HG02884 (cell line): ENCODE results near the gene SLIT1.

Experiments
- ATAC-seq: cut with Tn5 transposase; IDR thresholded peaks from one replicate; pipeline ENCODE4 v1.9.1; 2021; ENCODE audit warnings: mild to moderate bottlenecking, moderate library complexity; ENCODE audit not compliant: unreplicated experiment

SLIT1 gene

DNA sequence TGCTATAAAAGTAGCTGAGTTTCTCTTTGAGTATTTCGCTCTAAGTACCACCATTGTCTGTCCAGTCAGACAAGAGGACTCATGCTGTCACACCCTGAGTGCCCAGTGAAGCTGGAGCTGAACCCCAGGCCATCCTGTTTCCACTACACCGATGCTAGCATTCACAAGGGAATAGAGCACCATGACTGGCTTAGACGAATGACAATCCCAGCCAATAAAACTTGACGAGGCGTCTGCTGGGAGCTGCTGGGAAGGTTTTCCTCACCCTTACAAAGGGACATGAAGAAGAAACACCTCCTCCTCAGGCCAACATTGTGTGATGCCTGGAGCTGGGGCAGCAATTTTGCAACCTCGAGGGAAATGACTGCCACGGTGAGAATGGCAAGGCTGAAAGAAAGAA lies 17.5 kb upstream of the SLIT1 start:
- ATAC-seq = no peak

DNA sequence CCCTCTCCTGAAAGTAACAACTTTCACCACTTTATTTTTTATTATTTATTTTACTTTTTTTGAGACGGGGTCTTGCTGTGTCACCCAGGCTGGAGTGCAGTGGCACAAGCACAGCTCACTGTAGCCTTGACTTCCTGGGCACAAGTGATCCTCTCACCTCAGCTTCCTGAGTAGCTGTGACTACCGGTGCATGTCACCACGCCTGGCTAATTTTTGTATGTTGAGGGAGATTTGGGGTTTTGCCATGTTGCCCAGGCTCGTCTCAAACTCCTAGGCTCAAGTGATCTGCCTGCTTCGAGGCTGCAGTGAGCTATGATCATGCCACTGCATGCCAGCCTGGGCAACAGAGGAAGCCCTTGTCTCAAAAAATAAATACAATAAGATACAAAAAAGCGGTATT lies 14.9 kb upstream of the SLIT1 start:
- no peak for ATAC-seq

DNA sequence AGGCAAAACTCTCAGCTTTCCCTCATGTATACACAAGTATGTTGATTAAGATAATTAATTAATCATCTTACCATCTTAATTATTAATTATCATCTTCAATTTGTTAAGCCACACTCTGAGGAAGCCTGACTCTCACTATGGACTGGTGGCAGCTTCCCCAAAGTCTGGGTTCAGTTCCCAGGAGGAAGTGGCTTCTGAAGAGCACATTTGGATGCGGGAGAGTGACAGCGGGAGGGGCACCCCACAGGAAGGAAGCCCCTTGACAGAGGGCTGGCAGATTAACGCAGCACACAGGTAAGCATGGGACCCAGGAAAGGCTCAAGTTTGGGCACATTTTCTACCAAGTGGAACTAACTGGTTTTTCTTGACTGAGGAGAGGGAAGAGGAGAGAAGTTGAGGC lies 13.4 kb upstream of the SLIT1 start:
- no peak for ATAC-seq

DNA sequence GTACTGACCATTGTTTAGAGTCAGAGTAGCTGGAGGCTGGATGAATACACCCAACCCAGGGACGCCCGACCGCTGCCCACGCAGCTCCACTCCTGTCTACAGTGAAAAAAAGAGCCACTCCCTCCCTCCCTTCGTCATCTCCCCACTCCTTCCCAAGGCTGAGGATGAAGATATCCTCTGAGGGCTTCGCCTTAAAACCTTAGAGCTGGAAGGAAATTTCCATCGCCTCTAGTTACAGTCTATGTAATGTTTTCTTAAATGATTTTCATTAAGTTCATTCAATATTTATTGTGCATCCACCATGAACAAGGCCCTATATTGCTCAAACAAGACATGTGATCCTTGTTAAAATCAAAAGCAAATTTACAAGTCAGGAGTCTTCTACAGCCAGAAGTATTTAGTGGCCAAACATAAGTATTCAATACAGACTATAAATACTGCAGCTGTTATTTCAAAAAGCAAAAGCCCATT lies 11.3 kb upstream of the SLIT1 start:
- no peak for ATAC-seq

DNA sequence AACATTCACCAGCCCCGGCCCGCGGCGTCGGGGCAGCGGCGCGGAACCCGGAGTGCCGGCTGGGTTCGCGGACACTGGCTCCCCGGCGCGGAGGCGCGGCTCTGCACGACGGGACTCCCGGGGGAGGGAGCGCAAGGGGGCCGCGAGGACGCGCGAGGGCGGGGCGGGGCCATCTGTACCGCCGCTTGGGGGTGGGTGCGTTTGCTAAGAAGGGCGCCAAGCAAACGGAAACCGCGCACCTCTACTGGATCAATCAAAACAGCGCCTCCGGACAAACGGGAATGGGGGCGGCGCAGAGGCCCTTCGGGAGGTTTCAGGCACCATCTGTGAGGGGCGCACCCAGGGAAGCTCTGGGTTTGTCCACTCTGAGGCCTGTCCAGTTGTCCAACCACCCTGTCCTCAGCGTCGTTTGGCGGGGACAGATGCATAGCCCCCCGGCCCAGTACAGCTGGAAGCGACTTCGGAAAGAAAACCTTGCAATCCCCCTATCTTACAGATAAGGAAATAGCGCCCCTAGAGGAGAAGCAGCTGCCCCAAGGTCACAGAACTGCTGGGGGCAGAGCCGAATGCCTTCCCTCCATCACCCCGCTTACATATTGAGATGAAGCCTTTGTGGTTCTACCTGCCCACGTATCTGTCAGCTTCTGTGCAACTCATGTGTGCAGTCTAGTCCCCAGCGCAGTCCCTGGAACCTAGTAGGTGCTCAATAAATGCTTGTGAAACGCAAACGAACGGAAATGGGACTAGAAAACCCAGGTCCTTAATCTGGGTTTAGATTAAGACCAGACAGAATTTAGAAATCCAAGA lies 10.7 kb upstream of the SLIT1 start:
- no peak for ATAC-seq

DNA sequence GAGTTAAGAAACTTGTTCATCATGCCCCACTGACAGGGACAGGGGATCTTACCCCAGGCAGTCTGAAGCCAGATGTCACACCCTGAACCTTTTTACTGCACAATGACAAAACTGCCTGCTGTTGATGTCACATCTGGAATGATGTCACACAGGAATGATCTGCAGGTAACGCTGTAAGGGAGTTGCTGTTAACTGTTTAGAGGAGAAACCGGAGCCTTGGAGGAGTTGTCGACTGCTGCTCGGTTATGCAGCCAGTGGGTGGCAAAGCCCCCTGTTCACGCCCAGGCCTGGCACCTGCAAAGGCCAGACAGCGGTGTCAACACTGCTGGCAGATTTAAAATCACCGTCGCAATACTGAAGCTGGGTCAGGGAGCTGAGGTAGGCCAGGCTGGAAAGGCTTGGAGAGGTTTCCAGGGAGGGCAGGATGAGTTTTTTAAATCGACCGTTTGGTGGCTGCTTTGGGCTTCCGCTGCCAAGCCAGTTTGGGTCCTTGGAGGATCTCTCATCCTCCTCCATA lies 10.0 kb upstream of the SLIT1 start:
- no peak for ATAC-seq

DNA sequence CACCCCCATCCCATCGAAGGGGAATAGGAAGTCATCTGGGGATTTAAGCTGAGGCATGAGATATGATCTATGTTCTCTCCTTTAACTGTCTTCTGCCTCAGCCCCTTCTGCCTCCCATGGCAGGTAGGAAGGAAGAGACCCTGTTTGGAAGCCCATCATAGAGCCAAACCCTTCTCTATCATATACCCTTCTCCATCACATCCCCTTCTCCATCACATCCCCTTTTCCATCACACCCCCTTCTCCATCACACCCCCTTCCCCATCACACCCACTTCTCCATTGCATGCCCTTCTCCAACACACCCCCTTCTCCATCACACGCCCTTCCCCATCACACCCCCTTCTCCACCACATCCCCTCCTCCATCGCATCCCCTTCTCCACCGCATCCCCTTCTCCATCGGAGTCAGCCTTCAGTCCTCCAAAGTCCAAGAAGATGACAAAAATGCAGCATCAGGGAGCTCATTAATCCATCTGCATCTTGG lies 7.2 kb upstream of the SLIT1 start:
- ATAC-seq = no peak

DNA sequence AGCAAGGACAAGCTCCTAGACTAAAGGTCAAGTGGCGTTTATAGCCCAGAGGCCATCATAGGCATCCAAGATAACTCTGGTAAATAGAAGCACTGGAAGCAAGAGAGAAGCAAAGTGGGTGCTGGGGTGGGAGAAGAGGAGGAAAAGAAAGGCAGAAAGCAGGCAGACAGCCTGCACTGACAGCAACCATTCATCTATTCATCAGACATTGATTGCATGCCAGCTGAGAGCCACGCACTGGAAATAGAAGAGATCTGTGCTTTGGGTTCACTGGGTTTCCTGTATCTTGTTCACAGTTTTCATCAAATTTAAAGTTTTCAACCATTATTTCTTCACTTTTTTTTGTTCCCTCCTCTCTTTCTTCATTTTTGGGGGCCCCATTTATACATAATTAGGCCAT lies 4.7 kb upstream of the SLIT1 start:
- no peak for ATAC-seq

DNA sequence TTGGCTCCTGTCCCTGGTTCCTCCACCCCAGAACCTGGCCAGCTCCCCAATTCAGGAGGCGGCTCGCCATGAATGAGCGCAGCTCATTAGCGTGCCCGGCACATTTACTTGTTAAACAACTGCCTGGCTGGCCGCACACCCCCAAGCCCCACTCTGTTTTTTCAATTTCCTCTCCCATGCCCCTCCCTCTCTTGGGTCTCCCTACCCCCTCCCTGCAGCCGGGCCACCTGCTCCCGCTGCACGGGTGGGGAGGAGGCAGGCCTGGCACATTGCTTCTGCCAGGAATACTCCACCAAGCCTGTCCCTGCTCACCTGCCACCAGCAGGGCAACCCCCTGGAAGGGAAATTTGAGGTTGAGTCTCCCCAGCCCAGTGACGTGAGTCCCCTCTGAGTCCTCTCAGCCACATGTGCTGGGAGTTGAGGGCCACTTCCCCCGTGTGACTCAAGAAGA lies 2.5 kb upstream of the SLIT1 start:
- ATAC-seq = no peak

DNA sequence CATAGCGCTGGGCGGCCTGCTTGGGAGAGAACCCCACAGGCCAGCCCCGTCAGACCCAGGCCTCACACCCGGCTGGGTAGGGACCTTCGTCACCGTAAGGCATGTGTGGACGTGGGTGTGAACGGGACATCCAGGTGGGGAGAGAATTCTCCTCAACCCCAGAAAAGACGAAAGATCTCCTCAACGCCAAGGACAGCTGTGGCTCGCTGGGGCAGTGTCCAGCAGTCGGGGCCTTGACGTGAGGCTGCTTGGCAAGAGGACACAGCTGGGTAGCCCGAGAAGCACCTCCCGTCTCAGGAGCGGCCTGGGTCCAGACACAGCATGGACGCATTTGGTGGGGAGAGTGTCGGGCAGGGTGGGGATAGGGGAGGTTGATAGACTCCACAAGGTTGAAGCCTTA lies 1.2 kb upstream of the SLIT1 start:
- no peak for ATAC-seq

DNA sequence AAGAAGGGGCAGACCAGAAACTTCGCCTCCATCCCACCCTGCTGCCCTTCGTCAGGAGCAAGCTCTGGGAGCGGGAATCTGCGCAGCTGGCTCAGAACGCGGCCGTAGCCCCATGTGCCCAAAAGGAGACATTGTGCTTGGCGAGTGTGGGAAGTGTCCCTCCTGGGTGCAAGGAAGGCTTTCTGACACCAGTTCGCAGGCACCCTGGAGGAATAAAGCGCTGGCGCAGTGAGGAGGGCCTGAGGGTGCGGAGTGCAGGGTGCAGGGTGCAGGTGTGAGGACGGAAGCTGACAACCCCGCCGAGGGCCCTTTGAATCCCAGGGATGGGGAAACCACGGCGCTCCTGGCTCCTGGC lies 811 bp downstream of the SLIT1 start:
- ATAC-seq = no peak

DNA sequence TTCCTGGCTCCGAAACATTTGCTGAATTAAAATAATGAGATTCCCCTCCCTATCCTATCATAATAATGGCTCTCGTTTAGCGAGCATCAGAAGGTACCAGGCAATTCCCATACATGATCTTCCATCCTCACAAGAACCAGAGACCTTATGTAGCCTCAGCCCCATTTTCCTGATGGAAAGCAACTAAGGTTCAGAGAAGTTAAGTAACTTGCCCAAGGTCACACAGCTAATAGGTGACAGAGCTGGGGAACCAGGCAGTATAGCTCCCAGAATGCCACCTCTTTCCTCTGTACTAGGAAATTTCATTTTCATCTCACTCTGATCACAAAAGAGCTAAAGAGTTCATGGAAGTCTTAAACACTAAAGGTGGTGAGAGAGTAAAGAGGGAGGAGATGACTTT lies 2.4 kb downstream of the SLIT1 start:
- ATAC-seq = no peak

DNA sequence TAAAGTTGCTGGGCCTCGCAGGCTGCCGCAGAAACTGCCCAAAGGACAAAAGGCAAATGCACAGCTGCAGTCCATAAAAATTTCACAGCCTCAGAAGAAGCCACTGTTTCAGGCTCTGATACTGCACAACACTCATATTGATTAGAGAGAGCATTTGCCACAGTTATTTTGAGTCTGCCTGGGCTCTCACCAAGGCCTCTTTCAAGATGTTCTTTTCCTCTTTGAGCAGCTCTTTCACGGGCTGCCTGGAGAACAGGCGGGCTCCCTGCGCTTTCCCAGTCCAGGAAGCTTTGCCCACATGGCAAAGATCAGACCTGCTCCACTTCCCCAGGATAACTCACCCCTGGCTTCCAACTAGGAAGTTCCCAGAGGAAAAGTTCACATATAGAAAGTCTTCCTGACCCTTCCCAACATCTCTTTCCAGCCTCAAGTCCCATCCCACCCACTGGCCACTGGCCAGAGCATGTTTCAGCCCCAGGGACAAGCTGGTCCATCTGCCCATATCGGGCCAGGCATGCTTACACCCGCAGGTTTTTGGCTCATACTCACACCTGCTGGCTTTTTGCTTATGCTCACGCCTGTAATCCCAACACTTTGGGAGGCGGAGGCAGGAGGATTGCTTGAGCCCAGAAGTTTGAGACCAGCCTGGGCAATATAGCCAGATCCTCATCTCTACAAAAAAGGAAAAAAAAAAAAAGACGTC lies 3.3 kb downstream of the SLIT1 start:
- ATAC-seq = no peak

DNA sequence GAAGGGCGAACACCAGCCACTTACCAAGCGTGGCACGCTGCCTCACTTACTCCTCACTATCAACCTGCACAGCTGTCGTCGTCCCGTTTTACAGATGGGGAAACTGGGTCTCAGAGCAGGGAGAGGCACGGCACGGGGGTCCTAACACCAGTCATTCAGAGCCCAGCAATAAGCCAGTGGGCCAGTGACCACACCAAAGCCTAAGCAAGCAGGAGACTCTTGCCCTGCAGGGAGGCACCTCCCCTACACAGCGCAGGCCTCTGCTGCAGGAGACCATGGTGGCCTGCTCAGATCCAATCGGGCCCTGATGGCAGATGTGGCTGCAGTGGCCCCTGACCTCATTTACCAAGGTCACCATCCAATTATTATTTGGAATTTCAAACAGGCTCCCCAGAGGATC lies 4.8 kb downstream of the SLIT1 start:
- no peak for ATAC-seq

DNA sequence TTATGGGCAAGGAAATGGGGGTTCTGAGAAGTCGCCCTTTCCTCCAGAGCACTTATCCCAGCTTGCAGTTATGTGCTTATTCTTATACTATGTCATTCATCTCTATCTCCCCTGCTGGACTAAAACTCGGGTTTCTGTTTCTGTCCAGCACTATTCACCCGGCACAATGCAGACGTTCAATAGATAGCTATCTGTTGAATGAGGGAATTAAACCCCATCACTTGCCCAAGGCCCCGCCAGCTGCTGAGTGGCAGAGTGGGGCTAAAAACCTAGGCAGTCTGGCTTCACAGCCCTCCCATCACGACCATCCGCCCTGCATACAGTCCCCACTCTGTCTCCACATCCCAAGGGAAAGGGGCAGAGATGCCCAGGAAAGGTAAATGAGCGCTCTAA lies 5.4 kb downstream of the SLIT1 start:
- no peak for ATAC-seq

DNA sequence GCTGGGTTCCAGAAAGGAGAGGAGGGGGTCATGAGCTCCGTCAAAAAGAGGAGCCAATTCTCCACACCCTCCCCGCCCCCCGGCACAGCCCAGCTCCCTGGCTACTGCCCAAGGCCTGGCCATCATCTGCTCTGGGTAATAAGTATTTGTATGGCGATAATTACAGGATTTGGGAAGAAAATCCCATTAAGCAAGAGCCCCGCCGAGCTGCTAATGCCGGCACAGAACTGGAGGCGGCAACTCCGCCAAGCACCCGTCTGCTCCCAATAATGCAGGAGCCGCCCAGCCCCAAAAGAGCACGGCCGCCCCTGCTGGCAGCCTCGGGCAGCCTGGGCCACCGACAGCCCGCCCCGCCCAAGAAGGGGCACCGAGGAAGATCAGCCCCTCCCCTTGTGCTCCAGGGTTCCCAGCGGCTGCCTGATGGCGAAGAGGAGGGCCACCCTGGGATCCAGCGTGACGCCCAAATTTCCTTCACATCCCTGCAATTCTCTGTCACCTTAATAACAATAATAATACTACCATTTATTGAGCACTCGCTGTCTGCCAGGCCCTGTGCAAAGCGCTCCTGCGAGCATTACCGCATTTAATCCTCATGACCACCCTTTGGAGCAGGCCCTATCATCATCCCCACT lies 5.9 kb downstream of the SLIT1 start:
- ATAC-seq = no peak

DNA sequence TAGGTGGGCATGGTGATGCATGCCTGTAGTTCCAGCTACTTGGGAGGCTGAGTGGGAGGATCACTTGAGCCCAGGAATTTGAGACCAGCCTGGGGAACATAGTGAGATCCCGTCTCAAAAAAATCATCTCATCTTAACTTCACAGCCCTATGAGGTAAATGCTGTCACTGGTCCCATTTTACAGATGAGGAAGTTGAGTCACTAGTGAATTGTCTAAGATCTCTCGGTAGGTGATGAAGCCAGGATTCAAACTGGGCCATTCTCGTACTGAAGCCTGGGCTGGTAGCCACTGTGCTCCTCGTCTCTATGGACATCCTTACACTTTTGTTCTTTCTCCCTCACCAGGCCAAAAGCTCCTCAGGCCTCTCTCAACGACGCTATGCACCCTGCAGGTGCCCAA lies 6.4 kb downstream of the SLIT1 start:
- ATAC-seq = no peak

DNA sequence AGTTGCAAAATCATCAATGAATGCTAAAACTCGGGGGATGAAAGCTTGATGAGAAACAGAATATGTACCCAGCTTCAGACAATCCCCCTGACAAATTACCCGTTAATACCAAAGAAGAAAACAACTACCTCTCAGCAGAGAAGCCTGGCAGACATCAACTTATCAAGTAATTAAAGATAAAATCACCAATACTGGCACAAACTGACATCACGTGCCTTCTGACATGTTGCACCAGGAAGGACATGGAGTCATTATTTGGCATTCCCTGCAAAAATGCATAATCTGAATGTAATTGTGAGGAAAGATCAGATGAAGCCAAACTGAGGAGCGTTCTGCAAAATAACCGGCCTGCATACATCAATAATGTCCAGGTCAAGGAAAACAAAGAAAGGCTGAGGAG lies 7.7 kb downstream of the SLIT1 start:
- no peak for ATAC-seq

DNA sequence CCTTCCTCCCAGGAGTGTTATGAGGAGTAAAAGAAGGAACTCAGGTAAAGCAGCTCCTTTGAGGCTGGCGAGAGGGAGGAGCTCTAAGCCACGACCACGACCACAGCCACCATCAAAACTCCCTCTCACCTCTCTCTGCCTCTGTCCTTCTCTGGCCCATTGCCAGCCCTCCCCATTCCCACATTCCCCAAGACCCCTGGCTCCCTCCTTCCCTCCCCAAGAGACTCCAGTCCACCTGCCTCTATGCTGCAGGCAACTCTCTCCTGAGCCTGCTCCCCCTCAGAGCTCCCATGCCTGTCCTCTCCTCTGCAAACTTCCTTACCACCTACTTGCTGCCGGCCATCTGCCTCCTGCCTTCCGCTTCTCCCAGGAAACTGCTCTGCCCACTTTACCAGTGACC lies 9.5 kb downstream of the SLIT1 start:
- no peak for ATAC-seq

DNA sequence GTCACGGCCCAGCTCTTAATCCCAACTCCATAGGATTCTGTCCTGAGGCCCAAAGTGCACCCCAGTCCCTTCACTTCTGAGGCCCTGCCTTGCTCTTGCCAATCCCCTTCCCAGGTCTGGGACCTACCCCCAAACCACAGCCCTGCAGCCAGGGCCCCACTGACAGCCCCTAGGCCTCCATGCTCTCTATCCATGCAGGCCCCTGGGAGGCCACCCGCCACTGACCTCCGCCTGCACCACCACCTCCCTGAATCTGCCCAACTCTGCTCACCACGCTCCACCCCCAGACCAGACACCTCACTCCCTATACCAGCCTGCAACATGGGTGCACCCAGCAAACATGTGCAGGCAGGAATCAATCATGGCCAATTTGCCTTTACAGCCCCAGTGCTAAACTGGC lies 10.2 kb downstream of the SLIT1 start:
- no peak for ATAC-seq

DNA sequence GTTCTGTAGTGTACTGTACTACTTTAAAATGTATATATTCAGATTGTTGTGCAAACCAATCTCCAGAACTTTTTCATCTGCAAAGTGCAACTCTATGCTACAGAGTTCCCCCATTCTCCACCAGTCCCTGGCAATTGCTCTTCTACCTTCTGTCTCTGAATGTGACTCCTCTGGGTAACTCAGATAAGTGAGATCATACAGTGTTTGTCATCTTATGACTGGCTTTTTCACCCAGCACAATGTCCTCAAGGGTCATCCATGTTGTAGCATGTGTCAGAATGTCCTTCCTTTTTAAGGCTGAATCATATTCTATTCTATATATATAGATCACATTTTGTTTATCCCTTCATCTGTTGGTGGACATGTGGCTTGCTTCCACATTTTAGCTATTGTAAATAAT lies 10.8 kb downstream of the SLIT1 start:
- no peak for ATAC-seq

DNA sequence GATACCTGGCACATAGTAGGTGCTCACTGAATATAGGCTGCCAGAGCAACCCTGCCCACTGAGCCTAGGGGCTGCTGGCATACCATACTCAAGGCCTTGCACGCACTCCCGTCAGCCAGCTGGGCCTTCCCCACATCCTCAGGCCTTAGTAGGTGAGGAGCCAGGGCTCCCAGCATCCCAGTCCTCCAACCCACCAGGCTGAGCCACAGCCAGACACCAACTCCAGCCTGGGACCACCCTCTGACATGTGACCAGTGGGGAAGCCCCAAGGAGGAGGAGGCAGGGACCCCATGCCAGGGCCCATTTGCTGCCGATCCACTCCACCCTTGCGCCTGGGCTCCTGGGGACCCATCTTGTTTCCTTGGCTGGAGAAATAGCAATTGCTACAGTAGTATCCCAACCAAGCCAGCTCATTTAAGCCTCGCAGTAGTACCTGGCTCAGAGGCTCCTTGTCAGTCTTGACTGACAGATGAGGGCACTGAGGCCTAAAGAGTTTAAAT lies 11.4 kb downstream of the SLIT1 start:
- ATAC-seq = no peak
